GM19395 (cell line): ENCODE data around the gene AOAH.

Source experiments
- ATAC-seq: cut with Tn5 transposase; IDR thresholded peaks from one replicate; pipeline ENCODE4 v1.9.1; 2021; ENCODE audit warnings: mild to moderate bottlenecking, moderate library complexity; ENCODE audit not compliant: unreplicated experiment

Gene AOAH

DNA sequence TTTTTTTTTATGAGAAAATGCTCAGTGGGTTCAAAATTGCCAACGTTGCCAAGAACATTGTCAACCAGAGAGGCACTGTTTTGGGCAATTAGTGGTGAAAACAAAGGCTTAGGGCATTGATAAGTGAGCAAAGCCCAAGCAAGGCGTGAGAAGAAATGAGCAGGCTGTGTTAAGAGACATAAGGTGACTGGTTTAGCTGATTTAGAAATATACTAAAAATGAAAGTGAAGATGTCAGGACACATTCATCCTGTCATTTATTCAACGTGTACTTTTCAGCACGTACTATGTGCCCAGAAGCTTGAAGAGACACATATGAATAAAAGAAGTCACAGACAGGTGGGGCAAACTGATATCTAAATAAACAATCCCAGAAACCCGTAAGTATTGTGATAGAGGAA is 31.8 kb downstream of the AOAH start:
- ATAC-seq, result no peak

- no peak for ATAC-seq
Measured at GRCh38 chr7:36691983-36692382, 32.3 kb downstream of the AOAH start.

GRCh38 chr7:36690514-36691187 is 33.6 kb downstream of the AOAH start:
- ATAC-seq, result peak; percentile 53

DNA sequence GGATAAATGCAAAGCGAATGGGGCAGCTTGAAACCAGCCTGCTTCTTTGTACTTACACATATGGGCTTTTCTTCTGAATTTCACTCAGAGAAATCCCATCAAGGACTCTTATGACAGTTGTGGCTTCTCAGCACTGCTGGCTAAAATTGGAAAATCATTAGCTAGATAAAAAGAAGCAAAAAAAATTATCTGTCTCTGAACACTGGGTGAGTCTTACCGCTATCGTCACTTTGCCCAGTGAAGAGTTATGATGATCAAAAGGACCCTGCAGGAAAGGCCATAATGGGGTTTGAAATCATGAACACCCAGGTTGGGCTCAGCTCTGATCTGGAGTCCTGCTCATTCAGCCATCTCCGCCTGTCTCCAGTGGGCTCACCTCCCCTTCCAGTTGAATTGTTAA is 34.3 kb downstream of the AOAH start:
- ATAC-seq, result peak; percentile 27

- ATAC-seq, result no peak
Measured at GRCh38 chr7:36686499-36686898, 37.8 kb downstream of the AOAH start.

GRCh38 chr7:36684954-36685353 is 39.3 kb downstream of the AOAH start:
- no peak for ATAC-seq

GRCh38 chr7:36683695-36684357 is 40.5 kb downstream of the AOAH start:
- ATAC-seq, result no peak

- ATAC-seq, result no peak
Measured at GRCh38 chr7:36683111-36683510, 41.2 kb downstream of the AOAH start.

- ATAC-seq, result no peak
Measured at GRCh38 chr7:36682102-36682501, 42.2 kb downstream of the AOAH start.

- ATAC-seq, result peak; percentile 54
Measured at GRCh38 chr7:36677769-36678437, 46.4 kb downstream of the AOAH start.

DNA sequence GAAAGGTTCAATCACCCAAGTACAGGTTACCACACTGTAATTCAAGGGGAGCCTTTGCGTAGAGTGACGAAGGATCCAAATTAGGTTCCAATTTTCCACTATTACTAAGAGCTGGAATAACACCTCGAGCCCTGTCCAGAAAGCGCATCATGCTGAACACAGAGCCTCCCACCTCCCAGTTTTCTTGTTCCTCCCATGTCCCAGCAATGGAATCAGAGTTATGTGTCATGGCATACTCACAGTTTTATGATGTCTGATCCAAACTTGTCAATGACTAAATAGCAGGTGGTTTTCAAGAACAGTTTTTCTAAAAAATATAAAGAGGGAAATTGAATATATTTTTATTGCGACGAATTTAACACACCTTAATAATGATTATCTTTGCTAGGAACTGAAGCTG is 50.6 kb downstream of the AOAH start:
- no peak for ATAC-seq

- no peak for ATAC-seq
Measured at GRCh38 chr7:36671432-36671829, 52.9 kb downstream of the AOAH start.

GRCh38 chr7:36670585-36671431 is 53.5 kb downstream of the AOAH start:
- peak; percentile 73 for ATAC-seq

DNA sequence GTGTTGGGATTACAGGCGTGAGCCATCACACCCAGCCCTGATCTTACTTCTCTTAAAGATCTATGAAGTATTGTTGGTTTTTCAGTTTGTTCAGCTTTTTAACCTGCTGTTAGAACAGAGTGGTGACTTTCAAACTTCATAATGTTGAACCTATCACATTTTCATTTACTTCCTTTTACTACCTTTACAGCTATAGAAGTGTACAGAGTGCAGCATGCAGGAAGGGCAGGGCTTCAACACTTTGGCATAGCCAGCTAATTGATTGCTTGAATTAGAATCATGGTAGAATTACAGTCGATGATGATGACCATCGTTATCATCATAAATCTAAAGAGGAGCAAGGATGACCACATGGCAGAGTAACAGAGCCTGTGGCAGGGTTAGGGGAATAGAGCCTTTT is 55.5 kb downstream of the AOAH start:
- ATAC-seq, result no peak

DNA sequence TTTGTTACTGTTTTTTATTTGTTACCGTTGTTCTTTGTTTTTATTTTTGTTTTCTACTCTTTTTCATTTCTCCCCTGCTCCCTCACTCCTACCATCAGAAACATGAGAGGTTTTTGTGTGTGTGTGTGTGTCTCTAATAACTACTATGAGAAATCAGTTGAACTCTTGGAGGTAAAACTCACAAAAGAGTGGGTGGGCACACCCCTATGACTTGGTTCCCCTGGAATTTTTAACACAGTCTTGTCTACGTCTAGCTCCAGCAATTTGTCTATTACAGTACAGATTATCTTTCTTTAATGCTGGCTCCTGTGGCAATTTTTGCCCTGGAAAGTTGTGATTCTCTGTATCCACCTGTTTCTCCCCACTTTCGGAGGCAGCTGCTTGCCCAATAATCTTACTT is 56.2 kb downstream of the AOAH start:
- no peak for ATAC-seq

GRCh38 chr7:36667007-36667745 is 57.1 kb downstream of the AOAH start:
- no peak for ATAC-seq

GRCh38 chr7:36663481-36663880 is 60.8 kb downstream of the AOAH start:
- ATAC-seq, result no peak

- no peak for ATAC-seq
Measured at GRCh38 chr7:36661135-36661840, 63.0 kb downstream of the AOAH start.

DNA sequence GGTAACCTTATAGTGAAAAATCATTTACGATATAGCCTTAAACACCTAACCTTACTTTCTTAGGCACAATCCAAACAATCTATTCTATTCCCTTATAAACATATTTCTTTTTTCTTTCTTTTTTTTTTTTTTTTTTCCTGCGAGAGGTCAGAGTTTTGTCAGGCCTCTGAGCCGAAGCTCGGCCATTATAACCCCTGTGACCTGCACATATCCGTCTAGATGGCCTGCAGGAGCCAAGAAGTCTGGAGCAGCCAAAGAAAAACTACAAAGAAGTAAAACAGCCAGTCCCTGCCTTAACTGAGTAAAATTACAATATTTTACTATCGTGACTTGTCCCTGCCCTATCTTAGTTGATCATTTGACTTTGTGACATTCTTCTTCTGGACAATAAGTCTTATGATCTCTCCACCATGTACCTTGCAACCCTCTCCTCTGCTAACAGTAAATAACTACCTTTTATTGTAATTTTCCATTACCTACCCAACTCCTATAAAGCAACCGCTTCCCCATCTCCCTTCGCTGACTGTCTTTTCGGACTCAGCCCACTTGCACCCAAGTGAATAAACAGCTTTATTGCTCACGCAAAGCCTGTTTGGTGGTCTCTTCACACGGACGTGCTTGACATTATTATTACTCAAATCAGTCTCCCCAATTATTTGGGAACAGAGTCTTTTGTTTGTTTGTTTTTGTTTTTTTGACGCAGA is 64.5 kb downstream of the AOAH start:
- no peak for ATAC-seq

- no peak for ATAC-seq
Measured at GRCh38 chr7:36659172-36659516, 65.2 kb downstream of the AOAH start.
